Measurements from ENCODE around the gene NEU4.
"Not testable (repeated sequence)": the region's sequence is repeated elsewhere in the genome, so short reads cannot be mapped to it uniquely, and the experiment has no call there.

The NEU4 gene

DNA sequence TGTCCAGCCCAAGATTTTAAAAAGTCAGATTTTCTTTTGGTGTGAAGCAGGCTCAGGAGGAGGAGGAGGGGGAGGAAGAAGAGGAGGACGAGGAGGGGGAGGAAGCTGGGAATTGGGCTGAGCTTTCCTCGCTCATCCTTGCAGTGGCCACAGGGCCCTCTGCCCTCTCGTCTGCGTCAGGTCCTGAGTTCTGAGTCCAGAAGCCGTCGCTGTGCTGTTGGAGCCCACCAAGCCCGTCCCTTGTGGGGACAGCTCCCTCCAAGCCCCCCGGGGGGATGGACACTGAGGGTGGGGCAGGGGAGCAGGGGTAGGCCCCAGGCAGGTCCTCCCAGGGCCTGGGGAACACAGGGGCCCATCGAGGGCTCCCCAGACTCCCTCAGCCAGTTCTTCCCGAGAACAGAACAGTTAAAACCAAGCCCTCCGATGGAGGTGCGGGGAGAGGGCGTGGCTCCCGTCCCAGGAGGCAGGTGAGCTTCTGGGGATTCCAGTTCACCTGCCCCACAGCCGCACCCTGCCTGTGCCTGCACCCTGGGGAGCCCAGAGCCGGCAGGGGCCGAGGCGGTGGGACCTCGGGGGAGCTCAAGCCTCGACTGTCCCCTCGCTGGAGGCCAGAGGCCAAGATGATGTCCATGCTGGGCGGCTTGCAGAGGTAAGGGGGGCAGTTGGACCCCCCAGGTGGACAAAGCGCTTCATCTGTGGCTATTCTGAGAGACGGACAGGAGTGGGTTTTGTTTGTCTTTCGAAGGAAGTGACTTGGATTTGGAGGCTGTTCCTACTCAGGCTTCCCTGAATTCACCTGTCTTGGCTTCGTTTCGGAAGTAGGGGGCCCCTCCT is 32.4 kb upstream of the NEU4 start, which contains the start of gene GAL3ST2:
Gene GAL3ST2, plus strand, starts transcription at position 487 of the 834 bp plus-strand sequence. Its CDS starts 134 bp downstream, at position 621.
- Histone ChIP-seq H3K27me3 (ENCODE audit: control insufficient read depth, insufficient read depth, low read length) (no peaks in the 10 kb centered on the region), H3K4me3 (ENCODE audit: low read depth, low read length) (no peak within 1 kb of the TSS), H3K9me3 (ENCODE audit: control insufficient read depth, insufficient read depth, low read length) (peaks cover 11% of the 10 kb centered on the region), H3K36me3 (ENCODE audit: control insufficient read depth, insufficient read depth, low read length) (no peaks in the 10 kb centered on the region), H3K27ac (ENCODE audit: low read depth, low read length) (no peak within 1 kb of the TSS), H3K9ac (ENCODE audit: low read depth, low read length) (no peak within 1 kb of the TSS), H3K4me1 (ENCODE audit: control insufficient read depth, insufficient read depth, low read length) (peaks cover 17% of the 10 kb centered on the region; the same call in 1 of the 2 replicates)

DNA sequence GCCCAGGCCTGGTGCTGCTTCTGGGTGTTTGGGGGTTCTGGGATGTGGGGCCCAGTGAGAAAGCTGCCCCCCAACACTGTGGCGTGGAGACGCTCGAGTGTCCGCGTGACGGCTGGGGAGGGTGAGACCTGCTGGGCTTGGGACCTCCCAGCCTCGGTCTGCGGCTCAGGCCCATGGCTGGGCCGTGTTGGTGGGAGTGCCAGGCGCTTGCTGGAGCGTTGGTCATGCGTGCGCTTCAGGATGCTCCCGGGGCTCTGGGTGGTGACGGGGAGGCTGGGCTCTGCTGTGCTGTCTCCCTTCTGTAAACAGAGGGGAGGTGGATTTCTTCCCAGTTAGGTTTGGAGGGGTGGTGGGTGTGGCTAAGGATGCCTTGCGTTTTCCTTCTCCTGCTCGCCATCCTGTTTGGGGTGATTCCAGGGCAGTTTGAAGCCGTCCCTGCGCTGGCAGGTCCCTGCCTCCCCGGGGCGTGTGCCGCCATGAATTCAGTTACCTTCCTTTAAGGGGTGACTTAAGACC is 31.8 kb upstream of the NEU4 start:
- H3K36me3 ChIP-seq (ENCODE audit: control insufficient read depth, insufficient read depth, low read length): no peaks in the 10 kb centered on the region
- no peak overlapping the region for H3K4me3 ChIP-seq (ENCODE audit: low read depth, low read length)
- H3K4me1 ChIP-seq (ENCODE audit: control insufficient read depth, insufficient read depth, low read length): peaks cover 12% of the 10 kb centered on the region; the same call in 1 of the 2 replicates
- H3K27ac ChIP-seq (ENCODE audit: low read depth, low read length): no peak overlapping the region
- no peak overlapping the region for H3K9ac ChIP-seq (ENCODE audit: low read depth, low read length)
- H3K9me3 ChIP-seq (ENCODE audit: control insufficient read depth, insufficient read depth, low read length): peaks cover 16% of the 10 kb centered on the region
- H3K27me3 ChIP-seq (ENCODE audit: control insufficient read depth, insufficient read depth, low read length): no peaks in the 10 kb centered on the region

DNA sequence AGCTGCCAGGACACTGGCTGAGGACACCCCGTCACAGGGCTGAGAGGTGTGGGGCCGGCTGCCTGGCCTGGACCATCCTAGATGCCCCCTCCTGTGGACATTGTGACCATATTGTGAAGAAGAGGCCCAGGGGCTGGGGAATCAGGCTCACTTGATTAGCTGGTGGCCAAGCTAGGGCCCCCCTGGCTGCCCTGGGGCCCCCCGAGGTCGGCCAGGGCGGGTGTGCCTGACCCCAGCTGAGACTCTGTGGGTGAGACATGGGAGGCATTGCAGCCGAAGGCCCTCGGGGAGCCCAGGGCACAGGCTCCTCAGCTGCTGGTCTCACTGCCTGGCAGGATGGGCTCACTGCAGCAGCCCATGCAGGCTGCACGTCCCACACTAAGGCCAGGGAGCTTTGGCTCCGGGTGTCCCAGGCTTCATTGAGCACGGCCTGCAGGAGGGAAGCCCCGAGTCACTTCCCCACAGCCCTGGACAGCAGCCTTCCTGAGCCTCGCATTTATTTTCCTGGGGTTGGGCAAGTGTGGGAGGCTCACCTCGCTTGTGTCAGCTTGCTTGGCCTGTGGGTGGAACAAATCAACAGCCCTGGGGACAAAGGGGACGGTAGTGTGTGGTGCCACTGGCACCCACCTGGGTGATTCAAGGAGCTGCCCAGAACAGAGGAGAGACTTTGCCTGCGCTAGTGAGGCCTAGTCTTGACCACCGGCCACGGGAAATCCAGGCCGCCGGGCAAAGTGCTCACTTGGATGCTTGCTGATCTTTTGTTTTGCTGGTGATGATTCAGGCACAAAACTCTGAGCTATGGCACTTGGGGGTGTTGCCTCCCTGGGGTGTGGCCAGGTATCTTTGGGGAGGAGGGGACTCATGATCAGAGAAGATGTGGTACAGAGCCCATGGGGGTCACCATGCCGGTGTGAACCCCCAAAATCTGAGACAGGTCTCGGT is 31.0 kb upstream of the NEU4 start:
- Histone ChIP-seq H3K9ac (ENCODE audit: low read depth, low read length) (no peak overlapping the region), H3K4me1 (ENCODE audit: control insufficient read depth, insufficient read depth, low read length) (peaks cover 12% of the 10 kb centered on the region; the same call in 1 of the 2 replicates), H3K27ac (ENCODE audit: low read depth, low read length) (peak overlapping the region; percentile 14)

DNA sequence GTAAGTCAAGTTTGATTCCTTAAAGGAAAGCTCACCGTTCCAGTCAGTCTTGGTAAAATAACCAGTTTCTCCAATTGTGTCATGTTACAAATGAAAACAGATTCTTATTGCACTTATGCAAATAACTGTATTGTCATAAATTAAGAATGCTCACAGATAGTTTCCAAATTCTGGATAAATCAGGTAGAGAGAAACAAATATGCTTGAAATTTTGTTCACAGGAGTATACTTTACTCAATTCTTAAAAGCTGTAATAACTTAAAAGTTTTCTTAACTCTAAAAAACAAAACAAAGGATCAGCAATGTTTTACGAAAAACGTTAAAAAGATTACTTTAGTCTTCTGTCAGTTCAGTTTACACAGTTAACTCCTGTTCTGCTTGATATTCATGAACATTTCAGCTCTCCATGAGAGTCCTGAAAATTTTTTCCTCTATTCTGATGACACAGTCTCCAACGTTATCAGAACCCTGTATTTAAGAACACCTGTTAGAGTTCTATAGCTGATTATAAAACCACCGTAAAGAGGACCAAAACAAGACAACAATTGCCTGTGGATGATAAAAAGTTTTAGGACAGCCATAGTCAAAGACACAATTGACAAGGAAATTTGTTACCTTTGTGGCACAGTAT is 27.9 kb upstream of the NEU4 start:
- no peak overlapping the region for H3K27ac ChIP-seq (ENCODE audit: low read depth, low read length)
- H3K36me3 ChIP-seq (ENCODE audit: control insufficient read depth, insufficient read depth, low read length): no peaks in the 10 kb centered on the region
- H3K9ac ChIP-seq (ENCODE audit: low read depth, low read length): no peak overlapping the region
- H3K27me3 ChIP-seq (ENCODE audit: control insufficient read depth, insufficient read depth, low read length): no peaks in the 10 kb centered on the region
- no peak overlapping the region for H3K4me3 ChIP-seq (ENCODE audit: low read depth, low read length)
- H3K4me1 ChIP-seq (ENCODE audit: control insufficient read depth, insufficient read depth, low read length): peaks cover 12% of the 10 kb centered on the region; the same call in 1 of the 2 replicates
- H3K9me3 ChIP-seq (ENCODE audit: control insufficient read depth, insufficient read depth, low read length): peaks cover 31% of the 10 kb centered on the region

More for the DNA sequence above, 31.0 kb upstream of the NEU4 start:
- H3K36me3 ChIP-seq (ENCODE audit: control insufficient read depth, insufficient read depth, low read length): no peaks in the 10 kb centered on the region
- H3K27me3 ChIP-seq (ENCODE audit: control insufficient read depth, insufficient read depth, low read length): no peaks in the 10 kb centered on the region
- H3K4me3 ChIP-seq (ENCODE audit: low read depth, low read length): no peak overlapping the region
- H3K9me3 ChIP-seq (ENCODE audit: control insufficient read depth, insufficient read depth, low read length): peaks cover 24% of the 10 kb centered on the region

DNA sequence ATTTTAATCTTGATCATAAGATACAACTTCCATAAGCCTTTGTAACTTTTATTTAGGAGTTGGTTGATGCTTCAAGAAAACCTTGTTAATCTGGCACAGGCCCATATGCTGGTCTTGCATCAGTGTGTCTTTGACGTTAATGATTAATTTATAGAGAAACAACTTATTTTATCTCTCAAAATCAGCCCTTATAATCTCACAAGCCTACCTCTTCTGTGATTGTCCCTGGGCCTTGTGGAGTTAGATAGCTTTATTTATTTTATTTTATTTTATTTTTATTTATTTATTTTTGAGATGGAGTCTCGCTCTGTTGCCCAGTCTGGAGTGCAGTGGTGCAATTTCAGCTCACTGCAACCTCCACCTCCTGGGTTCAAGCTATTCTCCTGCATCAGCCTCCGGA is 26.9 kb upstream of the NEU4 start:
- H3K27me3 ChIP-seq (ENCODE audit: control insufficient read depth, insufficient read depth, low read length); H3K9ac ChIP-seq (ENCODE audit: low read depth, low read length); H3K36me3 ChIP-seq (ENCODE audit: control insufficient read depth, insufficient read depth, low read length); H3K4me3 ChIP-seq (ENCODE audit: low read depth, low read length); H3K27ac ChIP-seq (ENCODE audit: low read depth, low read length): not testable (repeated sequence)
- Histone ChIP-seq H3K4me1 (ENCODE audit: control insufficient read depth, insufficient read depth, low read length) (peaks cover 11% of the 10 kb centered on the region; the same call in 1 of the 2 replicates), H3K9me3 (ENCODE audit: control insufficient read depth, insufficient read depth, low read length) (peaks cover 31% of the 10 kb centered on the region)

DNA sequence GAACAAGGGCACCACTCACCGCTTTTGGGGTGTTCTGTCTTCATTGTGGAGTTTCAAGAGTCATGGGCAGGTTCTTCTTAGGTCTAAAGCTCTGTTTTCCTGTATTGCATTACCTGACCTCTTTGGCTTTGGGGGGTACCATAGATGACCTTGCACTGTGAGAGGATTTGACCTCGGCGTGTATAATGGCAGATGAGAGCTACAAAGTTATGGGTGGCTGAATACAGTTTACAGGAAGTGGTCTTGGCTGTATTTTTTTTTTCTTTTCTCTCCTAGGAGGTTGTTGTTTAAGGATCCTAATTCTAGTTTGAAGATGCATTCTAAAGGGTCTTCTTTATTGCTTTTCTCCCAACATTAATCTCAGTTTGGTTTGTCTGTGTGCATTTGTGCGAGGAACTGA is 20.9 kb upstream of the NEU4 start:
- H3K4me1 ChIP-seq (ENCODE audit: control insufficient read depth, insufficient read depth, low read length): peaks cover 1% of the 10 kb centered on the region; the same call in 1 of the 2 replicates
- no peak overlapping the region for H3K9ac ChIP-seq (ENCODE audit: low read depth, low read length)
- H3K4me3 ChIP-seq (ENCODE audit: low read depth, low read length): no peak overlapping the region
- H3K27ac ChIP-seq (ENCODE audit: low read depth, low read length): no peak overlapping the region
- no peaks in the 10 kb centered on the region for H3K36me3 ChIP-seq (ENCODE audit: control insufficient read depth, insufficient read depth, low read length)
- no peaks in the 10 kb centered on the region for H3K27me3 ChIP-seq (ENCODE audit: control insufficient read depth, insufficient read depth, low read length)
- peaks cover 5% of the 10 kb centered on the region; the same call in 1 of the 2 replicates for H3K9me3 ChIP-seq (ENCODE audit: control insufficient read depth, insufficient read depth, low read length)

DNA sequence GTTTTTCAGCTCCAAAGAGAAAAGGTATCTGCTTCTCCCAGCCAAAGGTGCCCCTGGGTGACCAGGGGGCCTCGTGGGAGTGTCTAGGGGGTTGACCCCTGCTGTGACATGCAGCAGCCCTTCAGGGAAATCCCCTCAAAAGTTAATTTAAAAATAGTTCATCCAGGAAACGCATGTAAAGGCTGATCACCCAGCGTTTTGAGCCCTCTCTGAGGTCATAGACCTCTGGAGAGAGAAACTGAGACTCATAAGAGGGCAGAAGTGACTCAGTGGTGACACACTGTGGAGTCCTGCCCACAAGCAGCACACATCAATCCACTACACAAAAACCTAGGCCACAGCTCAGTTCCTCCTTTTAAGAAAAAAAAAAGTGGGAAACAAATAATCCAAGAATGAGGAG is 20.4 kb upstream of the NEU4 start:
- Histone ChIP-seq H3K27me3 (ENCODE audit: control insufficient read depth, insufficient read depth, low read length) (no peaks in the 10 kb centered on the region), H3K4me1 (ENCODE audit: control insufficient read depth, insufficient read depth, low read length) (peaks cover 4% of the 10 kb centered on the region; the same call in 1 of the 2 replicates), H3K4me3 (ENCODE audit: low read depth, low read length) (no peak overlapping the region), H3K36me3 (ENCODE audit: control insufficient read depth, insufficient read depth, low read length) (no peaks in the 10 kb centered on the region), H3K9ac (ENCODE audit: low read depth, low read length) (no peak overlapping the region), H3K27ac (ENCODE audit: low read depth, low read length) (no peak overlapping the region), H3K9me3 (ENCODE audit: control insufficient read depth, insufficient read depth, low read length) (peaks cover 3% of the 10 kb centered on the region; the same call in 1 of the 2 replicates)

DNA sequence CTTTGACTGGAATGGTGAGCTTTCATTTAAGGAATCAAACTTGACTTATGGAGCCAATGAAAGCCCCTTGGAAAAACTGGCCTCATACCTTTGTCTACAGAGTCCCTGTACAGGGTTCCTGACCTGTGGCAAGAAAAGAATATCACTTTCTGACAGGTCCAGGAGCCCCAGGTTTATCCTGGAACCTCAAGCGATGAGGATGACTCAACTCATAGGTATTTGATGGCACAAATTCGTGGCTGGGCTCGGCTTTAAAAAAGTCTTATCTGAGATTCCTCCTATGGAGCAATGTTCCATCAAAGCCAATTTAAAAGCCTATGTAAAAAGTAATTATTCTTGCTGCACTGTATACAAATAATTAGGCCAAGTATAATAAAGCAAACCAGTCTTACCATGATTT is 17.6 kb upstream of the NEU4 start:
- H3K9me3 ChIP-seq (ENCODE audit: control insufficient read depth, insufficient read depth, low read length); H3K27me3 ChIP-seq (ENCODE audit: control insufficient read depth, insufficient read depth, low read length); H3K27ac ChIP-seq (ENCODE audit: low read depth, low read length); H3K9ac ChIP-seq (ENCODE audit: low read depth, low read length); H3K36me3 ChIP-seq (ENCODE audit: control insufficient read depth, insufficient read depth, low read length); H3K4me1 ChIP-seq (ENCODE audit: control insufficient read depth, insufficient read depth, low read length); H3K4me3 ChIP-seq (ENCODE audit: low read depth, low read length): not testable (repeated sequence)

DNA sequence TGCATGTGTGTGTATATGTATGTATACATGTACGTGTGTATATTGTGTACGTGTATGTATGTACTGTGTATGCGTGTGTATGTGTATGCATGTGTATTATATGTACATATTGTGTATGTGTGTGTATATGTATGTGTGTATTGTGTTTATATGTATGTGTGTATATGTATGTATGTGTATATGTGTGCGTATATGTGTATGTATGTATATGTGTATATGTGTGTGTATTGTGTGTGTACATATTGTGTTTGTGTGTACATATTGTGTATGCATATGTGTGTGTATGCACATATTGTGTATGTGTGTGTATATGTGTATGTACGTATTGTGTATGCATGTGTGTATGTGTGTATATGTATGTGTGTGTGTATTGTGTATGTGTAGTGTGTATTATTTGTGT is 15.6 kb upstream of the NEU4 start:
- Histone ChIP-seq H3K4me3 (ENCODE audit: low read depth, low read length) (no peak overlapping the region), H3K27ac (ENCODE audit: low read depth, low read length) (no peak overlapping the region), H3K36me3 (ENCODE audit: control insufficient read depth, insufficient read depth, low read length) (no peaks in the 10 kb centered on the region), H3K9ac (ENCODE audit: low read depth, low read length) (no peak overlapping the region), H3K4me1 (ENCODE audit: control insufficient read depth, insufficient read depth, low read length) (peaks cover 4% of the 10 kb centered on the region; the same call in 1 of the 2 replicates), H3K27me3 (ENCODE audit: control insufficient read depth, insufficient read depth, low read length) (no peaks in the 10 kb centered on the region), H3K9me3 (ENCODE audit: control insufficient read depth, insufficient read depth, low read length) (no peaks in the 10 kb centered on the region; the same call in 1 of the 2 replicates)

DNA sequence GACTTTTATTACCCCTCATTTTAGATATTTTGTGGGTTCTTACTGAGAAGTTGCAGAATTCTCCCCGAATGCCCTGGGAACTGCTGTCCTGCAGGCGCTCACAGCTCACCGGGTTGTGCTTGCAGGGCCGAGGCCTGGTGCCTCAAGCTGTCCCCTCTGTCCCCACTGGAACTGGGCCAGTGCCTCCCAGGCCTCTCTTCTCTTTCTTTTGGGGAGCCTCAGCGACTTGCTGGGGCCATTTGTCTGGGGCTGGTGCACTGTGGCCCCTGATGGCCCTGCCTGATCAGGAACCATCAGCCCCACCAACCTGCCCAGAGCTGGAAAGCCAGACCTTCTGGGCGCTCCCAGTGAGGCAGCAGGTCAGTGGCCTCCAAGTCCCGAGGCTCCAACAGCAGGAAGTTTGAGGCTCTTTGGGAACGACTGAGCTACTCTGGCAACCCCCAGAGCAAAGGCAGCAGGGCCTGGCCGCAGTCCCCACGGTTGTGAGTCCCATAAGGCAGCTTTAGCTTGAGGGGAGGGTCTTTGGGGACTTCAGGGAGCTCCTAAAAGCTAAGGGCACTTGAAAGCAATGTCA is 14.7 kb upstream of the NEU4 start:
- Histone ChIP-seq H3K27me3 (ENCODE audit: control insufficient read depth, insufficient read depth, low read length) (no peaks in the 10 kb centered on the region), H3K9me3 (ENCODE audit: control insufficient read depth, insufficient read depth, low read length) (no peaks in the 10 kb centered on the region; the same call in 1 of the 2 replicates), H3K4me1 (ENCODE audit: control insufficient read depth, insufficient read depth, low read length) (peaks cover 4% of the 10 kb centered on the region; the same call in 1 of the 2 replicates), H3K9ac (ENCODE audit: low read depth, low read length) (no peak overlapping the region), H3K4me3 (ENCODE audit: low read depth, low read length) (no peak overlapping the region), H3K36me3 (ENCODE audit: control insufficient read depth, insufficient read depth, low read length) (no peaks in the 10 kb centered on the region), H3K27ac (ENCODE audit: low read depth, low read length) (no peak overlapping the region)
